Astrocyte of the cerebellum (primary cell): ENCODE results near the gene CACNA1E.

ENCODE experiments used
- DNase-seq: peaks from one replicate; pipeline ENCODE4 v3.0.0-alpha.2; 2011; ENCODE audit warnings: low read depth
- H3K4me3 ChIP-seq: 2 replicates; pipeline ENCODE4 v1.5.1; 2011; ENCODE audit warnings: mild to moderate bottlenecking, low read depth, low read length, moderate library complexity
- in situ Hi-C: cut with HindIII; loops from 2 replicates; pipeline ENCODE4 v1.10.0; 2017; ENCODE audit warnings: low sequenced_read_pairs
- TF ChIP-seq, protein P1 (sequence below): IDR thresholded peaks from 2 replicates; pipeline ENCODE4 v1.5.1; 2012; ENCODE audit warnings: low read length, low read depth, moderate library complexity, mild to moderate bottlenecking; ENCODE audit errors: missing control alignments

CACNA1E gene

DNA sequence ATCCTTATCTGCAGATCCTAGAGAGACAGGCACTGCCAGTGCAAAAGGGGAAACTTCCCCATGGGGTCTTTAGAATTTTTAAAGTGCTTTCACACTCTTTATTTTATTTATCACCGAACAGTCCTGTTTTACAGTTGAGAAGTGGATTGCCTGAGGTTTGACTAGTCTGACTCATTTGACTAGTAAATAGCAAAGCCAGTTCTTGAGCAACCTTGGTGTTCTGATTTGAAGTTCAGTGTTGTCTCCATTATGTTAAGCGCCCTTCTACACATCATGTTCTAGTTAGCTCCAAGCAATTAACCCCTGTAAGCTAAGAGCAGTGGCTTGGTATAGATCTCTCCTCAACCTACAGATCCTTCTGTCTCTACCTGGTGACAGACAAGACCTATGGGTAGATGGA lies 262.9 kb downstream of the CACNA1E start:
- no peak overlapping the region for H3K4me3 ChIP-seq
- TF ChIP-seq, protein P1, sequence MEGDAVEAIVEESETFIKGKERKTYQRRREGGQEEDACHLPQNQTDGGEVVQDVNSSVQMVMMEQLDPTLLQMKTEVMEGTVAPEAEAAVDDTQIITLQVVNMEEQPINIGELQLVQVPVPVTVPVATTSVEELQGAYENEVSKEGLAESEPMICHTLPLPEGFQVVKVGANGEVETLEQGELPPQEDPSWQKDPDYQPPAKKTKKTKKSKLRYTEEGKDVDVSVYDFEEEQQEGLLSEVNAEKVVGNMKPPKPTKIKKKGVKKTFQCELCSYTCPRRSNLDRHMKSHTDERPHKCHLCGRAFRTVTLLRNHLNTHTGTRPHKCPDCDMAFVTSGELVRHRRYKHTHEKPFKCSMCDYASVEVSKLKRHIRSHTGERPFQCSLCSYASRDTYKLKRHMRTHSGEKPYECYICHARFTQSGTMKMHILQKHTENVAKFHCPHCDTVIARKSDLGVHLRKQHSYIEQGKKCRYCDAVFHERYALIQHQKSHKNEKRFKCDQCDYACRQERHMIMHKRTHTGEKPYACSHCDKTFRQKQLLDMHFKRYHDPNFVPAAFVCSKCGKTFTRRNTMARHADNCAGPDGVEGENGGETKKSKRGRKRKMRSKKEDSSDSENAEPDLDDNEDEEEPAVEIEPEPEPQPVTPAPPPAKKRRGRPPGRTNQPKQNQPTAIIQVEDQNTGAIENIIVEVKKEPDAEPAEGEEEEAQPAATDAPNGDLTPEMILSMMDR: no peak
- in situ Hi-C loops: loop anchor here (5.0 kb wide), 1 partner anchor 44 kb away; no protein-coding TSS in a partner anchor
- no peak for DNase-seq

DNA sequence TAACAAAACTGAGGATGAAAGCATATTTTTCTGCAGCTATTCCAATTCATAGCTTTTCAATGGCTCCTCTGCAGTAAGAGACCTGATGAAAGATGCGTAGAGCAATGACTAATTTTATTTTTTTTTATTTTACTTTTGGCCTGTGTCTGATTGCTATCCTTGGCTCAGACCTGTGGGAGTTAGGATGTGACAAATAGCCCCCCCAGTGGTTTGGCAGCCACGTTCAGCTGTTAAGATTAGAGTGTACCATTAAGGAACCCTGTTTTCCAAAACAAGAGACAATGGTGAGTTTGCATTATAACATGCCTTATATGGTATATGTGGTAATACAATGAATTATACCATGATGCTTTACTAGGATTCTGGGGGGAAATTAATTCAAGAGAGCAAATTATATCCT lies 264.7 kb downstream of the CACNA1E start:
- in situ Hi-C loops: loop anchor here (5.0 kb wide), 1 partner anchor 46 kb away; no protein-coding TSS in a partner anchor
- TF ChIP-seq, protein P1: no peak
- H3K4me3 ChIP-seq: no peak overlapping the region
- no peak for DNase-seq

DNA sequence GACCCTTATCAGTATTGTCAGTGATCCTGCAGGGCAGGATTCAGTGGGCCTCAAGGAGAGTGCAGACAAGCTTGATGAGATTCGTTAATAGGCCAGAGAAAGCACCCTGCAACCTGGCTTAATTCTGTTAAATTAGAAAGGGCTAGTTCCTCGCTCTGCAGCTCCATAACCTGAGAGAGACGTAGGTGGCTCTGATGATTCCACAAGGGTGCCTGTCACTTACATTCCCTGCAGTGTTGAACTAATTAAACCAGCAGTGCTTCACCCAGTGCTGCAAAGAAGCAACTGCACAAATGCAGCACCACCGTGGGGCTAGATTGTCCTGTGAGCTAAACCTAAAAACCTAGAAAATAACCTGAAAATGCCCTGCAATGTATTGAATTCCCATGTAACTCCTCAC lies 270.8 kb downstream of the CACNA1E start:
- in situ Hi-C loops: no loop called here
- TF ChIP-seq, protein P1: no peak
- H3K4me3 ChIP-seq: no peak overlapping the region
- no peak for DNase-seq

DNA sequence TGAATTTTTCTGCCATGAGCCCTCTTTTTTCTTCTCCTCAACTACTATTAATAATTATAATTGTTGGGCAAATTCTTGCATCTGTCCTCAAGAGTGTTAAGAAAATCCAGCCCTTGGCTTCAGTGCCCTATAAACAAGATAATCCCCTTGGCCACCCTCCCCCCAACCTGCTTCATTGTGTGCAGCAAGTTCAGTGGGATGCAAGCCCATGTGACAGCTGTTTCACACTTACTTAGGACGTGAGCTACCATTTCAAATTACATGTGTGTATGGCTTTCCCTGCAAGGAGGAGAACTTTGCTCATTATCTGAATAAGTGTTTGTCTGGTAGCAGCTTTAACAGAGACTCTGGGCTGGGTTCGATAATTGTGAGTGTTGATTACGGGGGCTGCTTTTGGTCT lies 276.2 kb downstream of the CACNA1E start:
- in situ Hi-C loops: no loop called here
- TF ChIP-seq, protein P1: no peak

DNA sequence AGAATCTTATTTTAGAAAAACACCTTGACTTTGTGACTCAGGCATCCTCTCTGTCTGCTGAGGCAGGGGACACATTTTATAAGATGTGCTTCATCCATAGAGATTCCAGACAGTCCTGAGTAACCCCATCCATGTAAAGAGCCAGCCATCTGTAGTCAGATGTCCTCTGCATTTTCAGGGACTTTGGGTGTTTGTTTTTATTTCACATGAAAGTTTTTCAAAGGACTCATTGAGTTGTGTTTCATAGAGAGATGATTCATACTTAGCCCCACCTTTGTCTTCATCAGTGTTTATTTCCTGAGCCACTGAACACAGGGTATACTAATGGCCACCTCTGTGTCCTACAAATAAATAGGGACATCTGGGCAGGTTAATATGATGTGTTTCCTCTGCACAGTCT lies 280.4 kb downstream of the CACNA1E start:
- TF ChIP-seq, protein P1: no peak
- in situ Hi-C loops: no loop called here
- no peak overlapping the region for H3K4me3 ChIP-seq
- DNase-seq: no peak

More for the DNA sequence above, 276.2 kb downstream of the CACNA1E start:
- no peak for DNase-seq
- no peak overlapping the region for H3K4me3 ChIP-seq

DNA sequence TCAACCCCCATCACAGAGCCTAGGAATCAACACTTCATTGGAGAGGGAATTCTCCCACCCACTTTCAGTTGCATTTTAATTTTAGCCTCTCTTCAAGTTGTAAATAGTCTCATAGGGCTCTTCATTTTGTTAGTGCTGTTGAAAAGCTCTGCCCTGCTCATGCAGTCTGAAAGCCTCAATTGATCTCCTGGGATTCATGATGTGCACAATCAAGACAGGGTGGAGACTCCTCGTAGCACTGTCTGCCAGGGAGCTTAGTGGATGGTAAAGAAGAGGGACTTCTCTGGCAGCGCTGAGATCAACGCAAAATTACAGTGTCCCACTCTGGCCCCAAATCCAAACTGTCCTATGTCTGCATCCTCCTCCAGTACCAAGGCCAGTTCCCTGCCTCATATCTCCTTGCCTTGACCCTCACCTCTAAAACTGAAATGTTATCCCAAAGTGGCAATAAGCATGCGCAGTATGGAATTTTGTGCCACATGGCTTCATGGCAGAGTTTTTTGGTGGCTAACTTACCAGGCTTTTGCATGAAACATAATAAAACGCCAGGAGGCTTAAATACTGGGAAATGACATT lies 282.2 kb downstream of the CACNA1E start:
- H3K4me3 ChIP-seq: no peak overlapping the region
- TF ChIP-seq, protein P1: no peak
- no peak for DNase-seq
- in situ Hi-C loops: no loop called here
